Measurements from ENCODE around the gene IGSF9B. TPM values are rescaled to one million over a fixed set of nuclear protein-coding genes. Genes with fewer than 3 reads are reported as not detected.

IGSF9B gene
- polyA plus RNA-seq, 4 donors = 3.1 to 7.9 (median 6.1) TPM

DNA sequence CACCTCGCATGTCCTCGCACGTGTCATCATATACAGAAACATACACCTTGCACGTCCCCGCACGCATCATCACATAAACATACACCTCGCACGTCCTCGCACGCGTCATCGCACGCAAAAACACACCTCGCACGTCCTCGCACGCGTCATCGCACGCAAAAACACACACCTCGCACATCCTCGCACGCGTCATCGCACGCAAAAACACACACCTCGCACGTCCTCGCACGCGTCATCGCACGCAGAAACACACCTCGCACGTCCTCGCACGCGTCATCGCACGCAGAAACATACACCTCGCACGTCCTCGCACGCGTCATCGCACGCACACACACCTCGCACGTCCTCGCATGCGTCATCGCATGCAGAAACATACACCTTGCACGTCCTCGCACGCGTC is 16.7 kb downstream of the IGSF9B start:
- DNase-seq (ENCODE audit: low read depth in 4 of 4, low spot score in 2 of 4) = no peak

DNA sequence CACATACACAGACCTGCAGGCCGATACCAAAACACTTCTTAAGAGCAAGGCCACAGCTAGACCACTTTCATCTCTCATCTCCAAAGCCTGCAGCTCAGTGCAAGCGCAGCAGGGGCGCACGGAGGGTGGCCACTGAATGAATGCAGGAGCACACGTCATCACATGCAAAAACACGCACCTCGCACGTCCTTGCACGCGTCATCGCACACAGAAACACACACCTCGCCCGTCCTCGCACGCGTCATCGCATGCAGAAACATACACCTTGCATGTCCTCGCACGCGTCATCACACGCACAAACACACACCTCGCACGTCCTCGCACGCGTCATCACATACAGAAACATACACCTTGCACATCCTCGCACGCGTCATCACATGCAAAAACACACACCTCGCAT is 17.2 kb downstream of the IGSF9B start:
- DNase-seq (ENCODE audit: low read depth in 4 of 4, low spot score in 2 of 4) = no peak

DNA sequence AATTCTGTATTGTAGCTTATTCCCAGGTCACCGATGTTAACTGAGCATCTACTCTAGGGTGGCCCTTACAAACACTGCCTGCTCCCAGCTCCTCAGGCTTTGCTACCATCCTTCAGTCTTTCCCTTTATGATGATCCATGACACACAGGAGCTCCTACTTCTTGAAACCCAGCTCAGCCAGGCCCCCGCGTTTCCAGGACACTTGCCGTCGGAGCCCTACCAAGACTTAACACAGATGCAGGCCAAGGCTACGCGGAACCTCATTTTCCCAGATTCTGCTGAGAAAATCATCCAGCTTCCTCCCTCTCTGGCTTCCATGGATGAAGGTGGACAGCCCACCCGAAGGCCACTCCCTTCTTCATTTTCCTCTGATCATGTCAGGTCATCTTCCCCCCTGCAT is 18.6 kb downstream of the IGSF9B start:
- DNase-seq (ENCODE audit: low read depth in 4 of 4, low spot score in 2 of 4) = no peak

DNA sequence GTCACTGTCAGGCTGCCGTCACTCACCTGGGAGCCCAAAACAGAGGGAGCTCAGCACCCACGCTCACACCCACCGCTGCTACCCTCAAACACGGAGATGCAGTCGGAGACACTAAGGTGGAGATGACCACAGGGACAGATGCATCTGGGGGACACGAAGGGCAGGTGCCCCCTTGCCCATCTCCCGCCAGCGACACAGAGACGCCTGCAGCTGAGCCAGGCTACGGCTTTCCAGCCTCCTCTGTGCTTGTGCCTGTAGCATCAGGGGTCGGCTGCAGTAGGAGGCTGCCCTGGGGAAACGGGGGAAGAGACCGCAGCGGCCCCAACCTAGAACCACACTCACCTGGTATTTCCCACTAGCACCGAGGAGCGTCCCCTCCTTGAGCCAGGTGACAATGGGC is 19.3 kb downstream of the IGSF9B start:
- DNase-seq (ENCODE audit: low read depth in 4 of 4, low spot score in 2 of 4) = no peak

DNA sequence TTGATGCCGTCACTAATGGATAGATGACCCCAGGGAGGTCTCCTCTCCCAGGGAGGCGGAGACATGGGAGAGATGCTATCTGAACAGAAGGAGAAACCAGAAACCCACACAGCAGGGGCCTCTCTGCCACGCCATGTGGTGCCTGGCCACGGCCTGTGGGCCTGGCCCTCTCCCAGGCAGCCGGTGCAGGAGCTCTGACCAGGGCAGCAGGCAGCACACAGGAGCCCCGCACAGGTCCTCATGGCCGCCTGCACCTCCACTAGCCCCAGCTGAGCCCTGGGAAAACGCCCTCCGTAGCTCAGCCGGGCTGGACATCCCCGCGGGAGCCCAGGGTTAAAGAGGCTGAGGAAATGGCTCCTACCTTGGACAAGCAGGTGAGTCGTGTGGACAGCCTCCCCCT is 19.8 kb downstream of the IGSF9B start:
- no peak for DNase-seq (ENCODE audit: low read depth in 4 of 4, low spot score in 2 of 4)

DNA sequence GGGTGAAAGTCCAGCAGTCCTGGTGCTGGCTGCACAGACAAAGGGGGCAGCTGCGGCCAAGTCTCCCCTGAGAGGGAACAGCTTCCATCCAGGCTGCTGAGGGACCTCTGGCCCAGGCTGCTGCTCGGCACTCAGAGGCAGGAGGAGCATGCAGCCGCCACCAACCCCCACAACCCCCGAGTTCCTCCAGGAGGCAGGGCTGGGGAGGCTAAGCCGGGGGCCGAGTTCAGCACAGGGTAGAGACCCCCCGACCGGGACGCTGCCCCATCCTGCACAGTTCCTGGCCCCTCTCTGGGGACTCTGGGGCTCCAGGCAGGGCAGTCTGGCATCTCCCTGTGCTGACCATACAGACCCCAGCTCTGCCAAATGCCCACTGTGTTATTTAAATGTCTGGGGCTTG is 20.2 kb downstream of the IGSF9B start:
- DNase-seq (ENCODE audit: low read depth in 4 of 4, low spot score in 2 of 4) = no peak

DNA sequence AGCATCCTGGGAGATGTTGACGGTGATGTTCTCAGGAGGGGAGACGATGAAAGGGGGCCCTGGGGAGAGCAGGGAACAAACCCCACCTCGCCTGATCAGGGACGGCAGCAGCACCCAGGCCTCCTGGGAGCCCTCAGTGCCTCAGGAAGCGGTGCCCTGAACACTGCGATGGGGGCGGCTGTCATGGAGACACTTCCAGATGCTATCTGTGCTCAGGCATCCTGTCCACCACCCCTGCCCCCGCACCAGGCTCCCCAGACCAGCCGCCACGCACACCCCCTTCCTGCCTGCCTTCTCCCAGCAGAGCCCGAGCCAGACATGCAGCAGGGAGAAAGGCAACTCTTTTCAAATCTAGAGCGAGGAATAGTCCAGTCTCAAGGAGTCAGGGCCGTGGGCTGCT is 20.6 kb downstream of the IGSF9B start:
- no peak for DNase-seq (ENCODE audit: low read depth in 4 of 4, low spot score in 2 of 4)

DNA sequence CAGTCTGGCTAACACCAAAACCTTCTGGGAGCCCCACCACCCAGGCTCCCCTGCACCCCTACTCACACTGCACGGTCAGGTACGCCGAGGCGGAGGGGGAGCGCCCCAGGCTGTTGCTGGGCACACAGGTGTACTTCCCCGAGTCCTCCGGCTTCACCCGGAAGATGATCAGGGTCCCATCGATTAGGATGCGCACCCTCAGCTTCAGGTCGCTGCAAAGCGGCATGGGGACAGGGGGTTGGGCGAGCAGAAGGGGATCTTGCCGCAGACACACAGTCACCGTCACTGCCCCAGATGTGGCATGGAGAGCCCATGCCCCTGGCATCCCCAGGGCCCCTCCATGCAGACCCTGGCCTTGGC is 21.2 kb downstream of the IGSF9B start:
- DNase-seq (ENCODE audit: low read depth in 4 of 4, low spot score in 2 of 4) = no peak

DNA sequence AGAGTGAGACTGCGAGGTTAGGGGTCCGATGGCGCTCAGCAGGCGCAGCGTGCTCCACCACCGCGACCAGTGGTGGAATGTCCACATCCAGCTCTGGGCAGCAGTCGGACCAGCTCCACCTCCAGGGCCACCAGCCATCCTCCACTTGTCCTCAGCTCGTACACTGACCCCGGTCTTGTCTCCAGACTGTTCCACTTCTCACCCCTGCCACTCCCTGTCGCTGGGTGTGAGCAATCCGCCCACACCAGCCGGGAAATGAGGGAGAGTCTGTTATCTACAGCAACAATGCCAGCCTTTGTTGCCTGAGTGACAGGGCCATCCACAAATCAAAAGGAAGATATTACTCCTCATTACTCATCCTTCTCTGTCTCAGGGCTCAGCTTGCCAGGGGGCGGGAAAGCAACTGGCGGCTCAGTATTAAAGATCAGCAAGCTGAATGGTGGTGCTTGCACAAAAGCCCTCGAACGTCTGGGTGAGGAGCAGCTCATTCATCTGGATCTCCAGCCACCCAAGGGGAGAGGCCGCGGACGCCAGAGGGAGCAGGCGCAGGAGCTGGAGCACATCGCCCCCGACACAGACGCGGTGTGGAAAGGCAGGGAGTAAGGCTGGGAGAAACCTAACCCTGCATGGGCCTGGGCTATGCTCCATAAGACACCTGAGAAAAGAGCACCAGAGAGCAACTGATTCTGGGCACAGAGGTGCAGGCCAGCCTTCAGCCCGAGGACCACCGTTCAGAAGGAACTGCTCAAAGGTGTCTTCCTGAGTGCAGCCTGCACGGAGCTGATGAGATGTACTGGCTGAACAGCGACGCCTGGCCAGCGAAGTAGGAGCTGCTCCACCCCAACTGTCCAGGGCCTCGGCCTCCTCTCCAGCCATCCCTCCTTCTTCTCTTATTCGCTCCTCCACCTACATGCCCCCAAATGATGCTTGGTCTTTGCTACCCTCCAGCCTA is 21.9 kb downstream of the IGSF9B start:
- no peak for DNase-seq (ENCODE audit: low read depth in 4 of 4, low spot score in 2 of 4)

DNA sequence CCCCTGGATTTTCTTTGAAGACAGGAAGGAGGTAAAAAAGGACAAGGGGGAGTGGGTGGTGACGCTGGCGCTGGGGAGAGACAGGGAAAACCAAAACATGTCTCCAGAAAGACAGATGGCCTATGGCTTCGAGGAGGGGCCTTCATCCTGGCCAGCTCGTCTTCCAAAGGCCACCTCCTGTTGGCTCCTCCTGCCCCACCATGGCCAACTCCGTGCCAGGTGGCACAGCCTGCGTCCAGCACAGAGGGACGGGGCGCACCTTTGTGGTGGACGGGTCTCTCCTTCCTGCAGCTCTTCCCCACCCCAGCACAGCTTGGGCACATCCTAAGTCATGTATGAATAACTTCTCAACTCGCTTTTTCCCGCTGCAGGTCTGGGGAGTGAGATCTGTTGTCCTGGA is 22.7 kb downstream of the IGSF9B start:
- DNase-seq (ENCODE audit: low read depth in 4 of 4, low spot score in 2 of 4) = no peak

DNA sequence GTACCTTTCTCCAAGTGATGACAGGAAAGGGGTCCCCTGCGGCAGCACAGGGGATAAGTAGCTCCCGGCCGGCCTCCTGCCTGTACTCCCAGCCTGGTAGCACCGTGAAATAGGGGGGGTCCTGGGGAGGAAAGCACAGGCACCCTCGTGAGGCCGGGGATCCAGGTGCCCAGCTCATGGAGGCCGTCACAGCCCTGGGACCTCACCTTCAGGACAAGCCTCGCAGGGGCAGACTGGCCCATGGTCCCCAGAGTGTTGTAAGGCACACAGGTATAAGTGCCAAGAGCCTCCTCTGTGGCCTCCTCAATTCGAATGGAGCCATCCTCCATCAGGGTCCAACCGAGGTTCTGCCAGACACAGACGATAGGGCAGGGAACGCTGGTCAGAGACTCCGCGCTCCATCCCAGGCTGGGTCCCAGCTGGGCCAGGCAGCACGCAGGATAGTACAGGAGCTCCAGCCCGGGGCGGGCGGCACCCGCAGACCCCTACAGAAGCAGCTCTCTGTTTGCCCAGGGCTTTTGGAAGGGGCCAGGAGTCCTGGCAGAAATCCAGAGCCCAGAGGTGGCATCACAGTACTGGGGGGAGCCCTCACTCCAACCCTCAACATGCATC is 25.2 kb downstream of the IGSF9B start:
- no peak for DNase-seq (ENCODE audit: low read depth in 4 of 4, low spot score in 2 of 4)

DNA sequence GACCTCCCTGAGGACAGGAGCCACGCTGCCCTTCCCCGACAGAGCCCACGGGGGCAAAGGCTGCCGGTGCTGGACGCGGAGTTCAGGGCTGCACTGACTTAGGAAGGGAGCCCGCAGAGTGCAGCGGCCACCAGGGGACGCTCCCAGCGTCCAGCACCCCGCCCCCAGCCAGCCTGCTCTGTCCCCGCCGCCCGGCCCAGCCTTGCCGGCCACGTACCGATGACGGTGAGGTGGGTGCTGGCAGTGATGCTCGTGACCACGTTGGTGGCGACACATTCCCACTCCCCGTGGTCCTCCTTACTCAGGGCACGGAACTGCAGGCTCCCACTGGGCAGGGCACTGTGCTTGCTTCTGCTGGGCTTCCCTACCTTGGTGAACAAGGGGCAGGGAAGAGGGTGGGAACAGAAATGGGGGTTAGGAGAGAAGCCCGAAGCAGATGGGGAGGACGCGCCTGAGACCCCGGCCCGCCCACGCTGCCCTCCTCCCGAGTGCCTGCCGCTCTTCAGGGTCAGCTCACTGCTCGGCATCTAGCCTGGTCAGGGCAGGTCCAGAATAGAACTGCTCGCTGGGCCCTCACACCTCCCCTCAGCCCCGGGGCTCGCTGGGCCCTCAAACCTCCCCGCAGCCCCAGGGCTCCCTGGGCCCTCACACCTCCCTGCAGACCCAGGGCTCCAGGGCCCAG is 25.9 kb downstream of the IGSF9B start:
- DNase-seq (ENCODE audit: low read depth in 4 of 4, low spot score in 2 of 4) = no peak

DNA sequence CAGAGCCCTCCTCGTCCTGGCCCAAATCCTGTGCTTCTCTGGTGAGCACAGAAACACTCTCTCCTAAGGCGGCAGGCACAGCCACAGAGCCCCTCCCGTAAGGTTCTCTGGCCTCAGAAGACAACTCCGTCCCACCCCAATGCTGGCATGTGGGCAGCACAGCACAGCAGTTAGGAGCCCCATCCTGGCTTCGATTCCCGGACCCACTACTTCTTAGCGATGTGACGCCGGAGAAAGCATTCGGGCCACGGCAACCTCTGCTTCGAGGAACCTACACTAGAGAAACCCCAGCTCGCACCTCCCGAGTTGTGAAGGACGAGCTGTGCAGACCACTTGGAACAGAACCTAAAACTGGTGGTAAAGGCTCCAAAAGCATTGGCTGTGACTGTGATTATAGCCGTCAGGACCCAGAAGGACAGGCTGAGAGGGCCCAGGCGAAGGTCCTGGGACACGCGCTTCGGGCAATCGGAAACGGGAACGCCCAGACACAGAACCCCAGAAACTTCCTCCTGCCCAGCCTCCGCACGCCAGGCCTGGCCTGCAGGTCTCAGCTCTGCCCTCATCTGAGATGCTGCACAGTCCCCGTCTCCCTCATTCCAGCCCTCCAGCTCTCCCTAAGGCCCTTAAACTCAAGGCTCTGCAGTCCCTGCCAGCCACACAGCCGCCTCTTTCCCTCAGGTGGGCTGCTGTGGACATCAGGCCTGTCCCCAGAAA is 26.6 kb downstream of the IGSF9B start:
- no peak for DNase-seq (ENCODE audit: low read depth in 4 of 4, low spot score in 2 of 4)

DNA sequence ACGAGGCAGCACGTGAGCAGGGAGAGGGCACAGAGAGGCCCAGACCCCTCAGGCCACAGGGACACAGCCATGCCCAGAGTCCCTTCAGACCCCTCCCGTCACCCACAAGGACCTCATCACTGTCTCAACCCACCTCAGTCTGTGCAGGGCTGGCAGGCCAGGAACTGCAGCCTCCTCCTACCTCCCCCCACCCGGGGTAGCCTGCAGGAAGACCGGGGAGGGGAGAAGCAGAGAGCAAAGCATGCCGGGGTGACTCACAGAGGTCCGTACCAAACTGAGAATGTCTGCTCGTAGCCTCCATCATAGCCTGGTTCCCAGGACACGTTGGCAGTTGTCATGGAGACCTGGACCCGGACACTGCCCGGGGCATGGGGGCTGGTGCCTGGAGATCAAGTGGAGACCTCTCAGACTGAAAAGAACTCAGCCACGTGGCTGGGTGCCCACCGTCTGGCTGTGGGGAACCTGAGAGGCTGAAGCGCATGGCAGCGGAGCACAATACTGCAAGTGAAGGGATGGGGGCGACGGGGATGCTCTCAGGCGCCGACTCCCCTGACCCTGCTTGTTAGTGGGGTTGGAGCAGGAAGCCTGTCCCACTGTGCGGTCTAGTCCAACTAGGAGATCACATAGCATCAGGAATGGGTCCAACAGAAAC is 27.2 kb downstream of the IGSF9B start:
- no peak for DNase-seq (ENCODE audit: low read depth in 4 of 4, low spot score in 2 of 4)

DNA sequence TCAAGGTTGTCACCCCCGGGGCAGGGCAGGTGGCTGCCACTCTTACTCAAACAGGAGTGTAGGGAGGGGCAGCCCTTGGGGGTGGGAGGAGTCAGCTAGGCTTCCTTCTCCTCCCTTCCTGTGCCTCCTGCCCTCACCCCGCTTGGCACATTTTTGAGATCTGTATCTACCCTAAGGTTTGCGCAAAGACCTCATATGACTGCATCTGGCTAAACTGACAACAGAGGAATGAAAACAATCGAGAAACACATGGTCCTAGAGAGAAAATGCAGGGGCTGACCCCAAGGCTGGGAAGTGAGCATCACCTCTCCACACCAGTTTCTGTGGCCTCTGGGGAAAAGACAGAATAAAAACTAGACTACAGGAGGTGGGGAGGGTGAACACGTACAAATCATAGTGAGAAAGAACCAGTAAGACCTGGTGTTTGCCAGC is 28.1 kb downstream of the IGSF9B start:
- no peak for DNase-seq (ENCODE audit: low read depth in 4 of 4, low spot score in 2 of 4)

DNA sequence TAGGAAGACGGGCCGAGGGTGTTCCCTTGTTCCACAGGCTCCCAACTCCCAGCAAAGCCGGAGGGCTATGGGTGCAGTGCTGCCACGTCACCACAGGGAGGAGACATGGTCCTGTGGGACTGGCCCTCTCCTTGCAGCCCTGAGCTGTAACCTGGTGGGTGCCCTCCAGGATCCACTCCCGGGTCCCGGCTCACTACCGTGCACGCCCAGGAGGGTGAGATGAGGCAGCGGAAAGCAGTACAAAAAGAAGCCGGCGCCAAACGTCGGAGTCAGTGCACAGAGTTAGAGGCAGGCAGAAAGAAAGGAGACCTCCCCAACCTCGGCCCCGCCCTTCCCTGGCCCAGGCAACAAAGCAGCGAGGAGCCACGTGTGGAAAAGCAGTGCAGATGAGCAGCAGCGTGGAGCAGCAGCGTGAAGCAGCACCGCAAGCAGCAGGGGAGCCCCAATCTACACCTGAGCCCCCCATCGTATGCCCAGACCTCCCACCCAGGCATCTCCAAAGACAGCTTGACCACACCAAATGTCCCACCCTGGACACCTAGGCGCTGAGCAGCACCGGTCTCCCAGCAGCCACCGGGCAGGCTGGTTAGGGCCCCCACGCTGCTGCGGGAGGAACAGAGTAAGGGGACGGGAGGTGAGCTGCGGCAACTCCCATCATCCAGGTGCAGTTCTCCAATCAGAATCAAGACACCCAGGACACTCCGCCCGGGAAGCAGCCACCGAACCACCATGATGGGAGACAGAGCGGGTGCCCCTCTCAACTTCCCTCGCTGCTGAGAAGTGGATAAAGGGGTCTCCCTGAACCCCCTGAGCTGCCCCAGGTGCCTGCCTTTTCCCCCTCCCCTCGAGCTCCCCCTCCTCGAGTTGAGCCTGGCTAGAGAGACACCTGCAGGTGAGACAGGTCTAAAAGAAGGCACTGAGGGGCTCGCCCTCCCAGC is 28.8 kb downstream of the IGSF9B start:
- no peak for DNase-seq (ENCODE audit: low read depth in 4 of 4, low spot score in 2 of 4)

DNA sequence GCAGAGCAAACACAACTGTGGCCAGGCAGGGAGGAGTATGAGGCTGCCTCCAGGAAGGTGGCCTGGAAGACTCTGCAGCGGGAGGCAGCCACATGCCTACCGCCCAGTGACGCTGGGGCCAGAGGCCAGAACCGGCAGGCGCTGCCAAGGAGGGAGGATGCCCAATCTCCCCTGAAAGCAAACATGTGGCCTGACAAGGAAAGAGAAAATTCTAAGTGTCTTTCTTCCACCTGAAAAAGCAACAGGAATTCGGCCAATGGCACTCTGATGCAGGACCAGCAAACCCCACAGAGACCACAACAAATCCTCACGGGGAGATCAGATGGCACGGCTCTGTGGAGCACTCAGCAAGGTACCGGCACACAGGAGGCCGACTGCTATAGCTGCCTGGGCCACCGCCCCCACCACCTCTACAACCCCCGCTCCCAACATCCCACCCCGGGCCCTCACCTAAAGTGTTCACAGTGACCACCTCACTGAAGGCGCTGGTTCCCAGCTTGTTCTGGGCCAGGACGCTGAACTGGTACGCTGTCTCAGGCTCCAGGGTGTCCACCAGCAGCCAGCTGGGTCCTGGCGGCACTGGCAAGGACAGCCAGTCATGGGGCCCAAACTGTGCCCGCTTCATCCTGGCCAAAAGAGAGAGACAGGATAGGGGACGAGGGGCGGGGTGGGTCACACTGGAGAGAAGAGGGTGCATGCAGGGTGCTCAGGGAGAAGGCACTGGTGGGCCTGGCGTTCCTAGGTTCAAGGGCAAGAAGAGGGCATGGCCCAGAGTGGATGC is 30.1 kb downstream of the IGSF9B start:
- DNase-seq (ENCODE audit: low read depth in 4 of 4, low spot score in 2 of 4) = no peak

DNA sequence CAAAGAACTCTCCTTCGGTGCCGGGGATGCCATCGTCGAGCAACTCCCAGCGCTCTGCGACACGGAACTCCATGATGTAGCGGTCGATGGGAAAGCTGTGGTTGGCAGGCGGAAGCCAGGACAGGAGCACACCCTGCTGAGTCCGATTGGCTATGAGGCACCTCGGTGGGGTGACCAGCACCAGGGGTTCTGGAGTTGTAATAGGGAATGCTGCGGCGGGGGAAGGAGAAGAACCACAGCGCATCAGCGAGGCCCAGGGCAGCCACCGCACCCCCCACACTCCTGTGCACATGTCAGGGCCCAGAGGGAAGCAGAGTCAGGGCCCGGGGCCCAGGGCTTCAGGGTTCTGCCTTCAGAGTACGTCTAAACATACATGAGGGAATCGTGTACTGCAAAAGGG is 31.0 kb downstream of the IGSF9B start:
- no peak for DNase-seq (ENCODE audit: low read depth in 4 of 4, low spot score in 2 of 4)

DNA sequence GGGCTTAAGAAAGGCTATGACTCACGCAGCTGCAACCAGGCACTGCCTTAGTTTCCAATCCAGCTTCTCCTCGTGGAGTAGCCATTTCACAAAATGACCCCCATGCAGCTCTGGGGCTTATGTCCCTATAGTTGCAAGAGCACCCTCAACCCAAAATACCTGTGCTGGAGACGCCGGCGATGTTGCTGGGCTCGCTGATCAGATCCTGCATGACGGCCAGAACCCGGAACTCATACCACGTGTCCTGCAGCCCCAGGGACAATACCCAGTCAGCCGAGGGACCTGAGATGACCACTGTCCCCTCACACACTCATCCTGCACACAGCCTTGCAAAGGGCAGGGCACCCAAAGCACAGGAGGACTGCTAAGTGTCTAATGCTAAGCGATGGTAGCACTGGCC is 32.1 kb downstream of the IGSF9B start:
- DNase-seq (ENCODE audit: low read depth in 4 of 4, low spot score in 2 of 4) = no peak
